Left colon (tissue), 2 donors: ENCODE data around the gene GABRB3. TPM values are rescaled to one million over a fixed set of nuclear protein-coding genes. Genes with fewer than 3 reads are reported as not detected.

Experiments used
- ATAC-seq: fragments of 200-7000 bp; cut with Tn5 transposase; one replicate; pipeline ENCODE4 v1.9.1; 2020; ENCODE audit warnings: mild to moderate bottlenecking, moderate library complexity
- DNase-seq, 2 donors: peaks; one replicate each; pipeline ENCODE4 v3.0.0-alpha.2; 2020
- intact Hi-C, 2 donors: fragments of 100-400 bp; cut with DNase I in 1 of 2; cut with micrococcal nuclease in 1 of 2; formaldehyde crosslinking; loops; one replicate each; pipeline versions ENCODE4 v1.11.2 to v1.14.0; 2022; cut with DNase I, micrococcal nuclease
- long read RNA-seq: library from polyadenylated mRNA; unstranded; transcript quantifications from one replicate; pipeline ENCODE4 v2.0.0, GENCODE V29; 2021
- total RNA-seq, 2 donors: library from RNA; stranded (reverse); fragmentation: NEBNext Ultra II Directional; extraction: Animal tissue kit (Norgen Biotek cat#: 25700); gene quantifications; one replicate each; pipeline ENCODE4 v1.2.1, GENCODE V29; 2021
- donor health status: DM: no; HTN: no; CAD: no.
- donor health status: DM: yes; HTN: yes; CAD: no.

Gene GABRB3
- total RNA-seq, result 1 to 10 TPM; 2.5 to 5.5 TPM
- long read RNA-seq, partial matches to known transcripts, result 0 of 3 reads
- long read RNA-seq, other reads (novel, unspliced or antisense), result 1 of 3 reads

DNA sequence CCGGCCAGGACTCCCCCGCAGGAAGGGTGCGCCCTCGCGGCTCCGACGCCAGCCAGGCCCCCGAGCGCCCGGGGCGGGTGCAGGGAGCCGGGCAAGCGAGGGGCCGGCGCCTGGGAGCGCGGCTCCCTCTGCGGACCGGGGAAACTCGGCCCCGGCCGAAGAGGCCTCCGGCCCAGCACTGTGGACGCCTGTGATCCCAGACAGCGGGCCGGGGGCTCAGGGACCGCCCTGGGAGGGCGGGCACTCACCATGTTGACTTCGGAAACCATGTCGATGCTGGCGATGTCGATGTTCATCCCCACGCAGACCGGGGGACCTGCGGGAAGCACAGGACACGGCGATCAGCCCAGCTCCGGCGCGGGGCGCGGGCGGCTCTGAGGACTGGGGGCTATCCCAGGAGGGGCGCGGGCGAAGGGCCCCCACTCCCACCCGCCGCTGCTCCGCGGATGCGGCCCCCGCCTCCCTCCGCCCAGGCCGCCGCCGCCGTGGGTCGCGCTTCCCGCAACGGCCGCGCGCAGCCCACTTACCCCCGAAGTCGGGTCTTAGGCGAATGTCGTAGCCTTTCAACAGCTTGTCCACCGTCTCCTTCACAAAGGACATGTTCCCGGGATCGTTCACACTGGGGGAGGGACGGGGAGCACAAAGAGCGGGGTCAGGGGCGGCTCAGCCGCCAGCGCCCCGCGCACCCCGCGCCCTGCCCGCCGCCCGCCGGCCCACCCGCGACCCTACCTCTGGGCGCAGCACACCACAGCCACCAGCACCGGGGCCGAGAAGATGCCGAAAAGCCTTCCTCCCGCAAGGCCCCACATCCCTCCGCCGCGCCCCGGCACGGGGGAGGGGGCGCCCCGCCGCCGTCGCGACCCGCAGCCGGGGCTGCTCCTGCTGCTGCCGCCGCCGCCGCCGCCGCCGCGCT, at the start of gene GABRB3:
TSS of gene GABRB3 (minus strand) at position 913 of the 913 bp plus-strand sequence.
- ATAC-seq (no peak), DNase-seq (no peak)
- intact Hi-C loops, result no loop called here

DNA sequence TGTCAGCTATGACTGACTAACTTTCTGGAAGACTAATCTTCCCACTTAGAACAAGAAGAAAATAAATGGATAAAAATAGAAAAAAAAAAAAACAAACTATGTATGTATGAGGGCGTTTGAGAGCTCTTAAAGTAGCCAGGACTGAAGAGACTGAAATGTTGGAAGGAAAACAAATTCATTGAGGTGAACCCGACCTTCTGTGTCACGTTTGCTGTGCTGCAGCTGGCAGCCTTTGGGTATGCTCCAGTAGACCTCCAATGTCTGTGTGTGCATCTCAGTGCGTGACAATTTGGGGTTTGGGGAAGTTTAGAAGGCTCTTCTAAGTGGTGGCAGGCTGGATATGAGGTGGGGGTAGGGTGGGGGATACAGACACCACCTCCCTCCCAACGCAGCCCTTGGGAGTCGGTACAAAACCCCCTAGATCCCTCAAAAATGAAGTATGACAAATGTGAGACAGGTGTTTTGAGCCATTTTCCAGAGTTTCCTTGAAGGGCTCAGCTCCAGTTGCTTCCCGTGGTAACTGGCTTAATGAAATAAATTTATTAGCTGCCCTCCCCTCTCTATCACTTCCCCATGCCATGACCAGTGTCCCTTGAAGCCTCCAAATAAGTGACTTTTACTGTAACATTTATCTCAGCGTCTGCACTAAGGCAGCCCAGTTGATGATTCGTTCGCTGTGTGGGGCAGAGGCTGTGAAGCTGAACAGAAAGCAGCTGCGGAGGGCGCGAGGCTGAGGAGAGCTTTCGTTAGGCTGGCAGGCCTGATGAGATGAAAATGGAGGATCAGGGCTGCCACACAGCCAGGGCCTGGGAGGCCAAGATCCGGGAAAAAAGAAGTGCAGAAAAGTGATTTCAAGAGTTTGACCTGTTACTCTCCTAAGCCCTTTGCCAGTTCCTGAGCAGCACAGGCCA, 34.9 kb upstream of the GABRB3 start:
- intact Hi-C loops, result no loop called here
- ATAC-seq (no peak), DNase-seq (no peak)

DNA sequence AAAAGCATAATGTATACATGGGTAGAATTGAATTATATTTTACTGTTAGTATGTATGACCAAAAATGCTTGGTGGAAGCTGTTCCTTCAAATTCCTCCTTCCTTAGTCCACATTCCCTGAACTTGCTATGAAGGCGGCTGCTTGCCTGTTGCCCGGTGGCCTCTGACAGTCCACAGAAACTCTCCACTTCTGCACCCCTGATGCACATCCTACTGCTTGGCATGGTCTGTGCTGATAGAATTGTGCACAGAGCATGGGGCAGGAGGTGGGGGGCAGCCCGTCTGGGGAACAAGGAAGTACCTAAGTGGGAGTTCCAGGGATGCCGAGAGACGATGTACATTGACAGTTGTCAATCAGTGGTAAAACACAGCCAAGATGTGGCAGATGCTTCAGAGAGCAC, 33.7 kb upstream of the GABRB3 start:
- ATAC-seq (no peak), DNase-seq (no peak)
- intact Hi-C loops, result no loop called here

DNA sequence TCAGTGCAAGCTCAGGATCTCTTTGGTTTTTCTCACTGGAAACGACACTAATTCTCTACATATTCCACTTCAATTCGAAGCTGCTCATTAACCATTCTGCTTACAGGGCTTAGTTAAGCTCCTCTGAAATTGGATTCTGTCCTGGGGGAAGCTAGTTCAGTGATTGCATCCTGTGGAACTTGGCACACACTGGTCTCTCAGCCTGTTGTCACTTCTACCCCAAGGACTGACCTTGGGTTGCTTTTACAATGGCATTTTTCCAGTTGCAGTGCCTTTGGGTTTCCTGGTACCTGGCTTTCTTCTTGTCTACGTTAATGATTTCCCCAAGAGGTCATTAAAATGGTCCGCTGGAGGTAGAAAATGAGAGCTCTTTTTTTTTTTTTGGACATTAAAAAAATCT, 33.3 kb upstream of the GABRB3 start:
- ATAC-seq (no peak), DNase-seq (no peak)
- intact Hi-C loops, result no loop called here

DNA sequence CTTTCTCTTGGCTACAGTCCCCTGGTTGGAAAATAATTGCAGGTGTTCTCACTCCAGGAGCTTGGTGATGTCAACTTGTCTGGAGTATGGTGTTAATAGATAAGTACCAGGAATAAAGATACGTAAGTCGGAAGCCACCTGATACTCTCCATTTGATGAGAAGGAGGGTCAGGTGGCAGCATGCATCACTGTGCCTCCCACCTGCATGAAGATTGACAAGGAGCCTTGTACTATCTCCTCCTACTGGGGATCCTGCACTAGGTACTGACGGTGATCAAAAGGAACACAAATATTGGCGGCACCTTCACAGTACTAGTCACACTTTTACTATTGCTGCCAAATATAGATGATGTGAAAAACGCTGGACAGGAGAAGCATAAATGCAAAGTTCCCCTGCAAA, 32.6 kb upstream of the GABRB3 start:
- intact Hi-C loops, result no loop called here
- no peak for ATAC-seq
- DNase-seq, result no peak

DNA sequence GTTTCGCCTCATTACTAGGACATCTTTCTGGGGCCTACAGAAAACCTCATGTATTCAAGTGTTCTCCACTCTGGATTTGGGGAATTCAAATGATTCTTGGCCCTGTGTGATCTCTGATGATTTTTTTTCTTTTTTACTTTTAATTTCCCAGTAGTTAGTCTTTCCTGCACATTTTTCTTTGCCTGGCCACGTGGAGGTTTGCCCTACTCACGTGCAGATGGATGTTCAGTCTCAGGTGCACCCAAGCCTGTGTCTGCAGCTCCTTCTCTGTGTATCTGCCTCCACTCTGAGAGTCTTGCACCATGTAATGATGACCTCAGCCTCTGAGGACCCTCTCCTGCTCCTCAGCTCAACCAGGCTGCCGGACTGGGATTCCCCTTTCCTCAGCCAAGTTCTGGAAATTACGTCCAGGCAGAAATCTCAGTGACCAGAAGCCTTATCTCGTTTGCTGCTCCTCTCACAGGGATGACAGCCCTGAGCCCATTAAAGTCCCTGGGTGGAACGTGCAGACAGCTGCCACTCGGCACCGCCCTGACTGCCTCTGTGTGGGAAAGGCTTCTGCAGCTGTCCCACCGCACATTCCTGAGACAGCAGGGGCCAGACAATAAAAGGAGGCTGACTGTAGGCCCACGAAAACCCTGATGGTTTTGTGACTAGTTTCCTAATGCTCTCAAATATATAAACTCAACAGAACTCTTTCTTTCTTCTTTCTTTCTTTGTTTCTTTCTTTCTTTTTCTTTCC, 31.4 kb upstream of the GABRB3 start:
- ATAC-seq, result no peak
- DNase-seq, result no peak
- intact Hi-C loops, result no loop called here

DNA sequence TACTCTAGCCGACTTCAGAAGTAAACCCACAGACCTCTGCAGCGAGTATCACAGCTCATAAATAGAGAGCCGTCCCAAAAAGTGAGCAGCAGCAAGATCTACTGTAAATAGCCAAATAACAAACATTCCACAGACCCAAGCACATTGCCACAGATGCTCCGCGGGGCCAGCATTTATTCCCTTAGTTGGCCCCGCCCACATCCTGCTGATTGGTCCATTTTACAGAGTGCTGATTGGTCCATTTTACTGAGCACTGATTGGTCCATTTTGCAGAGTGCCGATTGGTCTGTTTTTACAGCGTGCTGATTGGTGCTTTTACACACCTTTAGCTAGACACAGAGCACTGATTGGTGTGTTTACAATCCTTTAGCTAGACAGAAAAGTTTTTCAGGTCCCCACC, 17.3 kb upstream of the GABRB3 start:
- intact Hi-C loops, result no loop called here
- DNase-seq (no peak), ATAC-seq (no peak)

DNA sequence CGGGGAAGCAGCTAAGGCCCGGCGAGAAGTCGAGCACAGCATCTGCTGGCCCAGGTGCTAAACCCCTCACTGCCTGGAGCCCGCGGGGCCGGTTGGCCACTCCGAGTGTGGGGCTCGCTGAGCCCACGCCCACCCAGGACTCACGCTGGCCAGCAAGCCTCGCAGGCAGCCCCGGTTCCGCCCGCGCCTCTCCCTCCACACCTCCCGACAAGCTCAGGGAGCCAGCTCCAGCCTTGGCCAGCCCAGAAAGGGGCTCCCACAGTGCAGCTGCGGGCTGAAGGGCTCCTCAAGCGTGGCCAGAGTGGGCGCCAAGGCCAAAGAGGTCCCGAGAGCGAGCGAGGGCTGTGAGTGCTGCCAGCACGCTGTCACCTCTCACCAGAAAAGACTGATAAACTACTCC, 8.9 kb upstream of the GABRB3 start:
- ATAC-seq, result no peak
- no peak for DNase-seq
- intact Hi-C loops, result no loop called here

DNA sequence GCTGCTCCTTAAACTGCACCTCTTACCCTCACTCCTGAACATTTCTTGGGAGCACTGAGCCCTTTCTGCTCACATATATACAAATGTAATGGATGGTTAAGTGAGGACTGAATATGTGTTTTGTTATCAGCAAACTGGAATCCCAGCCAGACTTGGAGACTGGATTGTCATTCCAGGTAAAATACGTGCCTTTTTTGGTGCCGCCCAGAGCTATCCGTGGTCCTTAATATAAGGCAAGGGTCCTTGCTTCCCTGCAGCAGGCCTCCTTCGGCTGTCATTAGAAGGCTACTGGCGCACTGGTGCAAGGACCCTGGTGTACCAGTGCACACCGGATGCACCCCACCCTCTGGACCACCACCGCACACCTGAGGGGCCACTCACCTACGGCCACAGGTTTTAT, 1.1 kb upstream of the GABRB3 start:
- ATAC-seq, result no peak
- intact Hi-C loops, result no loop called here
- DNase-seq, result no peak

DNA sequence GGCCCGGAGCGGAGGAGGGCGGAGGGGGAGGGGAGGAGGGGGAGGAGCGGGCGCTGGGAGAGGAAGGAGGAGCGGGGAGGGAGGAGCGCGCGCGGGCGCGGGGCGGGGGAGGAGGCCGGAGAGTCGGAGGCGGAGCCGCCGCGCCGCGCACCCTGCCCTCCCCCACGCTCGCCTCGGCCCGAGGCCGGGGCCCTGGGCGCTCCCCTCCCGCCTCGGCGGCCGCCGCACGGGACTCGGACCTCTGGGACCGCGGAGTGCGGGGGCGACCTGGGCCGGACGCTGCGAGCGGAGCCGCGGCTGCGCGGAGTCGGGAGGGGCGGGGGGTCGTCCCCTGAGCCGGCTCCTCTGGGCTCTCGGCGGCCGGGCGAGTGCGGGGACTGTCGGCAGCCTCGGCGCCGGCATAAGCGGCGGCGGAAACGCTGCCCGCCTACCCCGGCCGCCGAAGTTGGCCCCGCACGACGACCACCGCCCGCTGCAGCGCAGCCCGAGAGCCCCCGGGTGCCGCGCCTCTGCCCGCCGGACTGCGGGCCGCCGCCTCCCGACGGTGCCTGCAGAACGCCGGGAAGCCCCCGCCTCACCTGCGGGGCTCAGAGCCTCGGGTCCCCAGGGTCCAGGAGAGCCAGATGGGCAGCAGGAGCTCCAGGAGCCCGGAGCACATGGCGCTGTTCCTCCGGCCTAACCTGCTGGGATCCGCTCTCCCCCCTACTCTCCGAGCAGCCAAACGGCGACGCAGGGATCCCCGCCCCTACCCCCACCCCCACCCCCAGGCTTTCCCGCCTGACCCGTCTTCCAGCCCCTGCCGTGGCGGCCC, 406 bp upstream of the GABRB3 start:
- ATAC-seq, result peak; percentile 36
- no peak for DNase-seq
- intact Hi-C loops, result no loop called here

DNA sequence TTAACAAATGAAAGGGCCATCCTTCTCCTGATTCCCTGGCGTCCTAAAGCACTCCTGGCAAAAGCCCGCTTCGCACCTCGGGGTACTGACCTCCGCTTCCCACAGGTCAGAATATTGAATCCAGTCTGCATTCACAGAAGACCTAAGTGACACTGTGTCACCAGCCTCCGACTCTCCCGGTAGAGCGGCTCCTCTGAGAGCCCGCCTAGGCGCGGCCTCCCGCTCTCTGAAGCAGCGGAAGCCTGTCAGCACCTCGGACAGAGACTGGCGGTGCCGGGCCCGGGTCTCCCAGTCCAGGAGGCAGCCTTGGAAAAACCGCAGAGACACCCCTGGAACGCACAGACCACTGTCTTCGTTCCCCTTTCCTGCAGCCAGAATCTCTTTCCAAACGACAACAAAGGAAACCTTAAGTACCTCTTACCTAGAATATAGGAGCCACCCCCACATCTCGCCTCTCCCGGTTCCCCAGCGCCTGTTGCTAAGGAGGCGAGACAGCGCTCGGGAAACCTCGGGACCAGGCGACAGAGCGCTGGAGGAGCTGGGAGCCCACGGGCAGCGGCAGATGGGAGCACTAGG, 1.2 kb downstream of the GABRB3 start:
- DNase-seq (no peak), ATAC-seq (no peak)
- intact Hi-C loops, result no loop called here

DNA sequence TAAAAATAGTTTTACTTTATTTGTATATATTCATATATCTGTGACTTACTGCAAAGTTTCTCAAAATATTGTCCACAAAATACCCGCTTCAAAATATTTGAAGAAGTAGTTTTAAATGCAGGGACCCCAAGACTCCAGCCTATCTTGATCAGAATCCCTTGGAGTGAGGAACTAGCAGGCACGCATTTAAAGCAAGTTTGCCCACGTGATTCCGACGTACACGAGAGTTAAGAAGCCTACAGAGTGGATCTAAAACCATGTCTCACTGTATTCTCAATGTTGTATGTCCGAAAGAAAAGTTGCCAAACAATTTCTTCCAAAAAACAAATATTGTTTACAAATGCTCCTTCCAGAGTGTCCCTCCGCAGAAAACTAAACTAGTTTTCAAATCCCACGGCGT, 1.7 kb downstream of the GABRB3 start:
- ATAC-seq (no peak), DNase-seq (no peak)
- intact Hi-C loops, result no loop called here

DNA sequence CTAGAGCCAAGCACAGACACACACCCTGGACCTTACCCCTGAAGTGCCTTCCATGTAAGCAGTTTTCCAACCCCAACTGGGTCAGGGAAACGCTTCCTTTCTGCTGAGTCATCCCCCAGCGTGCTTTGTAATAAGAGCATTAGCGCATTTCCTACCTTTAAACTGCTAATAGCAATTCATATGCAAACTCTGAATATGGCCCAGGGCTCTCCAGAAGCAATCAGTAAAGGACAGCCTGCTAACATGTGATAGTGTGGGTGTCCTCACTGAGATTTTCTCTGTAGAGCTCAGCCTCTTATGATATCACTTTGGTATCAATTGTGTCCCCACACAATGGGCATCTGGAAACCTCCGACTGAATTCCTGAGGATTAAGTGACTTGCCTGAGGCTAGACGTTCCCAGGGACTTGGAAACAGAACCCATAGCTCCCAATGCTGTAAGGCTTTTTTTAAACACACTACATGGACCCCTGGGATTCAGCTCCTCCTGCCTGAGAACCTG, 5.6 kb downstream of the GABRB3 start:
- intact Hi-C loops, result loop anchor here in 1 of 2 donors (10.0 kb wide), 1 partner anchor 58 kb away; no protein-coding TSS in a partner anchor
- DNase-seq, result no peak
- no peak for ATAC-seq

DNA sequence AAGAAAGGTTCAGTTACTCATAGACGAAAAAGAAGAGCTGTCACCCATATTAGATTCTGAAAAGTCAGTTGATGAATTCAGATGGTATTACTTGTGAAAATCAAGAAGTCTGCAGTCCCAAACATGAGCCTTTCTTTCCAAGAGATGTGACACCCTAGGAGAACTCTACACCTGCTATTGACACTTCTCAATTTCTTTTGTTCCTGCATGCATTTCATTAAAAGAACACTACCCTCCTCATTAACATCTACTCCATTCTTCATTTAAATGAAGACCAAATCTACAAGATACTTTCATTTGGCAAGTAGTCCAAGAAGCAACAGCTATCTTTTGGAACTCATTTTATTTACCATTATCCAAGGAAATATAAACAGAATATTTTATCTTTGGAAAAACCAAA, 6.6 kb downstream of the GABRB3 start:
- intact Hi-C loops, result loop anchor here in 1 of 2 donors (10.0 kb wide), 1 partner anchor 59 kb away; no protein-coding TSS in a partner anchor
- DNase-seq, result no peak
- ATAC-seq, result no peak

DNA sequence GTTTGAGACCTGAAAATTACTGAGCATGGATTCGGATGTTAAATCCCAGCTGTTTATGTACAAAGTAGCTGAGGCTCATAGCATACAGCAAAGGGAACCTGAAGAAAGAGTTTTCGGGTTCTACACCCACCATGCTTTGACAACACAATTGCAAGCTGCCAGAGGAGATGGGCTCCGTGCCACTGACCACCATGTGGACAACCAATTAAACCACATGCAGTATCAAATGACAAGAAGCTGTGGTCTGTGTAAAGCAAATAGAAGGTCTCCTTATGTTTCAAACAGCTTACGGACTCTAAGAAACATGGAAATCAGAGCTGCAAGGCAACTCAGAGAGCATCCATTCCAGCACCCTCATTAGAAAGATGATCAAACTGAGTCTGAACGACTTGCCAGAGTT, 12.9 kb downstream of the GABRB3 start:
- DNase-seq (no peak), ATAC-seq (no peak)
- intact Hi-C loops, result loop anchor here in 1 of 2 donors (10.0 kb wide), 1 partner anchor 65 kb away; no protein-coding TSS in a partner anchor

DNA sequence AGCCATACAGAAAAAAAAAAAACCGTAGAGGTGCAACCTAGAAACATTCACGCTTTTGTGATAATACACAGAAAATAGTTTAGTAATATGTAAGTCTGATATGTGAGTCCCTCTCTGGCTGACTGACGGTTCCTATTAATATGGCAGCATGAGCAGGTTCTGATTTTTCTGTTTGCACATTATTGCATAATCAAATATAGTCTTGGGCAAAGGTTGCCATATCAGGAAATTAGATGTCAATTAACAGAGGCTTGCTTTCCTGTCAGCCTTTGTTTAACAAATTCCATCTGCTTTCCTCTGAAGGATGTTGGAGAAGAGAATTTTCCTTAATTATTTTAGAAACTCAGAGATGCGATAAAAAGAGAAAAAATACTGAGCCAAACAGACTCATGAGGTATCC, 14.8 kb downstream of the GABRB3 start:
- ATAC-seq, result no peak
- intact Hi-C loops, result no loop called here
- DNase-seq, result no peak

DNA sequence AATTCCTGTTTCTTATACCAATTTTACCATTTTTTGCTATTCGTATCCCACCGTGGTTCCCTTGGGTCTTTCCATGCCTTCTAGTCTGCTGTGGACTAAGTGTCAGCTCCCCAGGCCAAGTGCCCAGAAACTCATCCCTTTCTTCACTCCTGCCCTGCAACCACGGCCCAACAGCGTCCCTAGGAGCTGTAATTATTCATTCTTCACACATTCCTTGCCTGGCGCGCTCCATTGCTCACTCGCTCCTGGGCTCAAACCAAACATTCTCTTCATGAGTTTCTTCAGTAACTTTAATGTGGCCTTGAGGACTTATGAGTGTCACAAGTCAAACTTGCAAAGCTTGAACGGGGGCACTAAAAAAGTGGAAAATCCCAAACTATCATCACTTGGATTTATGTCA, 15.7 kb downstream of the GABRB3 start:
- ATAC-seq (no peak), DNase-seq (no peak)
- intact Hi-C loops, result no loop called here

DNA sequence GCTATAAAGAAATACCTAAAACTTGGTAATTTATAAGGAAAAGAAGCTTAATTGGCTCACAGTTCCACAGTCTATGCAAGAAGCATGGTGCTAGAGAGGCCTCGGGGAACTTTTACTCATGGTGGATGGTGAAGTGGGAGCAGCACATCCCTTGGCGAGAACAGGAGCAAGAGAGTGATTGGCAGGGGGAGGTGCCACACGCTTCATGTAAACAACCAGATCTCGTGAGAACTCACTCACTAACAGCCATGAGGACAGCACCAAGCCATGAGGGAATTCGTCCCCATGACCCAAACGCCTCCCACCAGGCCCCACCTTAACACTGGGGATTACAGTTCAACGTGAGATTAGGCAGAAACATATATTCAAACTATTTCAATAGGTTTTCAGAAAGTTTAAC, 28.0 kb downstream of the GABRB3 start:
- intact Hi-C loops, result no loop called here
- DNase-seq, result no peak
- ATAC-seq, result no peak
